Measurements from ENCODE around the gene DPY19L2.
"Not testable (repeated sequence)": the region's sequence is repeated elsewhere in the genome, so short reads cannot be mapped to it uniquely, and the experiment has no call there.

DNA sequence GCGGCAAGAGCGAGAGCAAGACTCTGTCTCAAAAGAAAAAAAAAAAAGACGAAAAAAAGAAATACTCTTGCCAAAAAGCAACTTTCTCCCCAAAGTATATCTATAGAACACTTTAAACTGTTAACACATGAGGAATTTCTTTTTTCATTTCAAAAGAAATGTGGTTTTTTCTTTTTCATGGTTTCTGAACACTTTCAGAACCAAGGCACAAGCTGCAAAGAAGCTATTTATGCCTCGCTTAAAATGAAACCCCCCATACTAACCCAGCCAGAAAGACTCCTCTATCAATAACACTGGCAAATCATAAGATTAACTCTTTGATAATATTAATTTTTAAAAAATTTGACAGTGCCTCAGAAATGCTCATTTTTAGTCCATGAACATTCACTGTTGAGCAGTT is 48.6 kb upstream of the DPY19L2 start:
- not testable (repeated sequence) for TF ChIP-seq CTCF, POLR2A (IDR thresholded peaks at IDR 0.05)

All from right lobe of liver (tissue), 4 donors.